ENCODE data around the gene GNA12.
"Not testable (repeated sequence)": the region's sequence is repeated elsewhere in the genome, so short reads cannot be mapped to it uniquely, and the experiment has no call there.

GNA12 gene

GRCh38 chr7:2734751-2735571 is 109.1 kb downstream of the GNA12 start:
- DNase-seq (ENCODE audit: low read depth, low spot score), result no peak

GRCh38 chr7:2734084-2734686 is 109.9 kb downstream of the GNA12 start:
- no peak overlapping the region for H3K27ac ChIP-seq

More at GRCh38 chr7:2734751-2735571, 109.1 kb downstream of the GNA12 start:
- no peak overlapping the region for H3K27ac ChIP-seq

GRCh38 chr7:2732959-2733584 is 111.0 kb downstream of the GNA12 start:
- H3K27ac ChIP-seq, result peak overlapping the region; percentile 3
- peak; percentile 54 for DNase-seq (ENCODE audit: low read depth, low spot score)

More at GRCh38 chr7:2734084-2734686, 109.9 kb downstream of the GNA12 start:
- no peak for DNase-seq (ENCODE audit: low read depth, low spot score)

GRCh38 chr7:2732388-2732787 is 111.7 kb downstream of the GNA12 start:
- H3K27ac ChIP-seq, result no peak overlapping the region
- no peak for DNase-seq (ENCODE audit: low read depth, low spot score)

- DNase-seq (ENCODE audit: low read depth, low spot score), result no peak
Measured at GRCh38 chr7:2730846-2731770, 113.0 kb downstream of the GNA12 start.

GRCh38 chr7:2729893-2730716 is 114.0 kb downstream of the GNA12 start:
- DNase-seq (ENCODE audit: low read depth, low spot score), result no peak
- H3K27ac ChIP-seq, result no peak overlapping the region

More at GRCh38 chr7:2730846-2731770, 113.0 kb downstream of the GNA12 start:
- H3K27ac ChIP-seq, result no peak overlapping the region

- H3K27ac ChIP-seq, result no peak overlapping the region
- DNase-seq (ENCODE audit: low read depth, low spot score), result no peak
Measured at GRCh38 chr7:2729031-2729892, 114.8 kb downstream of the GNA12 start.

- no peak for DNase-seq (ENCODE audit: low read depth, low spot score)
Measured at GRCh38 chr7:2728316-2729030, 115.6 kb downstream of the GNA12 start.

GRCh38 chr7:2727206-2727605 is 116.9 kb downstream of the GNA12 start:
- not testable (repeated sequence) for DNase-seq (ENCODE audit: low read depth, low spot score); H3K27ac ChIP-seq

More at GRCh38 chr7:2728316-2729030, 115.6 kb downstream of the GNA12 start:
- H3K27ac ChIP-seq, result no peak overlapping the region

- no peak for DNase-seq (ENCODE audit: low read depth, low spot score)
- H3K27ac ChIP-seq, result no peak overlapping the region
Measured at GRCh38 chr7:2726316-2727018, 117.6 kb downstream of the GNA12 start.

GRCh38 chr7:2725178-2726105 is 118.7 kb downstream of the GNA12 start:
- no peak overlapping the region for H3K27ac ChIP-seq
- no peak for DNase-seq (ENCODE audit: low read depth, low spot score)

GRCh38 chr7:2724453-2725177 is 119.5 kb downstream of the GNA12 start:
- no peak overlapping the region for H3K27ac ChIP-seq
- no peak for DNase-seq (ENCODE audit: low read depth, low spot score)

- not testable (repeated sequence) for DNase-seq (ENCODE audit: low read depth, low spot score); H3K27ac ChIP-seq
Measured at GRCh38 chr7:2724036-2724435, 120.1 kb downstream of the GNA12 start.

GRCh38 chr7:2723138-2723850 is 120.8 kb downstream of the GNA12 start:
- H3K27ac ChIP-seq, result no peak overlapping the region
- no peak for DNase-seq (ENCODE audit: low read depth, low spot score)

- DNase-seq (ENCODE audit: low read depth, low spot score), result no peak
- H3K27ac ChIP-seq, result no peak overlapping the region
Measured at GRCh38 chr7:2722591-2722990, 121.5 kb downstream of the GNA12 start.
